ENCODE measurements around the gene P2RY13.

Gene P2RY13

DNA sequence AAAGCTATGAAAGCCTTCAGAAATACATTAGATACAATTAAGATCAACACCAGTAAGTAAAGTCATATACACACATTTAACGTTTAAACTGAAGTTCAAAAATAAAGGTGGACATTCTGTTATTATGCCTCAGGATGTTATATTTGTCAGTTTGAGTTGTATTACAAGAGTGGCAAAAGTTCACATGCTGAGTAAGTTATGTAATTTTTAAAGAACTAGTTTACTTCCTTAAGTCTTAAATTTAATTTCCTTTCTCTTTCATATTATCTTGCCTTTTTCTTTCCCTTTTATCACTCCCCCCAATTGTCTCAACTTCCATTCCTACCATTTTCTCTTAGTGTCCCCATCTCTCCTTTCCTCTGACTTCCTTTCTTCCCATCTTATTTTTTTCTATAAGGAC lies 7.8 kb downstream of the P2RY13 start:
- TF ChIP-seq, protein P1, sequence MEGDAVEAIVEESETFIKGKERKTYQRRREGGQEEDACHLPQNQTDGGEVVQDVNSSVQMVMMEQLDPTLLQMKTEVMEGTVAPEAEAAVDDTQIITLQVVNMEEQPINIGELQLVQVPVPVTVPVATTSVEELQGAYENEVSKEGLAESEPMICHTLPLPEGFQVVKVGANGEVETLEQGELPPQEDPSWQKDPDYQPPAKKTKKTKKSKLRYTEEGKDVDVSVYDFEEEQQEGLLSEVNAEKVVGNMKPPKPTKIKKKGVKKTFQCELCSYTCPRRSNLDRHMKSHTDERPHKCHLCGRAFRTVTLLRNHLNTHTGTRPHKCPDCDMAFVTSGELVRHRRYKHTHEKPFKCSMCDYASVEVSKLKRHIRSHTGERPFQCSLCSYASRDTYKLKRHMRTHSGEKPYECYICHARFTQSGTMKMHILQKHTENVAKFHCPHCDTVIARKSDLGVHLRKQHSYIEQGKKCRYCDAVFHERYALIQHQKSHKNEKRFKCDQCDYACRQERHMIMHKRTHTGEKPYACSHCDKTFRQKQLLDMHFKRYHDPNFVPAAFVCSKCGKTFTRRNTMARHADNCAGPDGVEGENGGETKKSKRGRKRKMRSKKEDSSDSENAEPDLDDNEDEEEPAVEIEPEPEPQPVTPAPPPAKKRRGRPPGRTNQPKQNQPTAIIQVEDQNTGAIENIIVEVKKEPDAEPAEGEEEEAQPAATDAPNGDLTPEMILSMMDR (IDR thresholded peaks at IDR 0.05; ENCODE audit: borderline replicate concordance, insufficient read depth, low read depth, low read length), result no peak
- no peak overlapping the region for H3K4me3 ChIP-seq (ENCODE audit: low read depth, low read length)

DNA sequence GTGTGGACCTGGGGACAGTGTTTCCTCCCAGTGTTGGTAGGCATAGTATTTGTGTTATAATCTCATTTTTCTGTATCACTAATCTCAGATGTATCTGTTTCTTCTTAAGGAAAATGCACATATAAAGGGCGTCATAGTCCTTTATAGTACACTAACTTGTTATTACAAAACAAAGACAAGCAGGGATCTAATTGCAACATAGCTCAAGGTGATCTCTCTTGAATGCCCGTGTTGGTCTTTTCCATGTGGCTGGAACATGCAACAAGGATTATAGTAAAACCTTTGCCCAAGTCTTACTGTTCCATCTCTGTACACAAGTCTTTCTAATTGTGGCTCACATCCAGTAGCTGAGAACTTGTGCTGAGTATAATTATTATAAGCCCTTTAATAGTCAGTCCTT lies 9.2 kb downstream of the P2RY13 start:
- no peak overlapping the region for H3K4me3 ChIP-seq (ENCODE audit: low read depth, low read length)

DNA sequence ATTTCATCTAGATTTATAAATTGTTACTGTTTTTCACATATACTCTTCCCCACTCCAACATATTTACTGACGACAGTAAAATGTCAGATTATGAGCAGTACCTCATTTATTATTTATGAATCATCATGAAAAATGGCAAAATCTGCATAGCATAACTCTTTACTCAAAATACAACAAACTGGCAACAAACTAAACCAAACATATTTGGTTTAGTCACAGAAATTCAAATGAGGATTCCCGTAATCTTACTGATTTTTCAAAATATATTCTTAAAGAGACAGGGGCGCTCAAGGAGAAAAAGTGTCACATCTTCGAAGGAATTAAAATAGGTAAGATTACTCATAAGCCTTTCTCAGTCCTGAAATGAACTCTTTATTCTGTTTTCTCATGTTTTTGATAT lies 9.7 kb downstream of the P2RY13 start:
- H3K4me3 ChIP-seq (ENCODE audit: low read depth, low read length), result no peak overlapping the region
- TF ChIP-seq, protein P1 (IDR thresholded peaks at IDR 0.05; ENCODE audit: borderline replicate concordance, insufficient read depth, low read depth, low read length), result no peak

More for the DNA sequence above, 9.2 kb downstream of the P2RY13 start:
- TF ChIP-seq, protein P1 (IDR thresholded peaks at IDR 0.05; ENCODE audit: borderline replicate concordance, insufficient read depth, low read depth, low read length), result no peak

DNA sequence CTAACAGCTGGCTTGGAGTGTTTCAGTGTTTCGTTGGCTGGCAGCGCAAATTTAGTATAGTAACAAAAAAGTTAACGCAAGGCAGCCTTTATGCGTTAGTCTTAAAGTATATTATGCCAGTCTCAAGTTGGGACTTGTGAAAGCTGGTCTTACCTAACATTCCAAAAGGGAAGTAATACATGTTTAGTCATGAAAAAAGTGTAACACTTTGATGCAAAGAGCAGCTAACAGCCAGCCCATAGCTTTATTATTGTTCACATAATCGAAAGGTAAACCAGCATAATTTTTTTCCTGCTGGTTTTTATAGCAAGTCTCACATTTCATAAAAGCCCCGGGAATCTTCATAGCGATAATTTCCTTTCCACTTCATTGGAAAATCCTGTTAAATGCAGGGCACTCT lies 10.4 kb downstream of the P2RY13 start:
- no peak overlapping the region for H3K4me3 ChIP-seq (ENCODE audit: low read depth, low read length)
- TF ChIP-seq, protein P1 (IDR thresholded peaks at IDR 0.05; ENCODE audit: borderline replicate concordance, insufficient read depth, low read depth, low read length), result no peak

DNA sequence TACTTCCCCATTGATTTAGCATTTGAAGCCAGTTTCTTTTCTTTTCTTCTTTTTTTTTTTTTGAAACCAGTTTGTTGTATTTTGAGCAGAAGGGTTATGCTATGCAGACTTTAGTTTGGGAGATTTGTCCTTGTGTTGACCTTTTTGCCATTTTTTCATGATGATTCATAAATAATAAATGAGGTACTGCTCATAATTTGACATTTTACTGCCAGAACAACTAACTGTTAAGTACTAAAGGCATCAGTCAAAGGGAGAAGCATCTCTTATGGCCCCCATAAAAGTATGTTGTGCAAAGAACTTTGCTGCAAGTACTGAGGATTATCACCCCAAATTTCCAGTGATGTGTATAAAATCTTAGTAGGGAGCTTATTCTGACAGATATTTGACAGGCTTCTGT lies 11.0 kb downstream of the P2RY13 start:
- TF ChIP-seq, protein P1 (IDR thresholded peaks at IDR 0.05; ENCODE audit: borderline replicate concordance, insufficient read depth, low read depth, low read length), result no peak
- no peak overlapping the region for H3K4me3 ChIP-seq (ENCODE audit: low read depth, low read length)

DNA sequence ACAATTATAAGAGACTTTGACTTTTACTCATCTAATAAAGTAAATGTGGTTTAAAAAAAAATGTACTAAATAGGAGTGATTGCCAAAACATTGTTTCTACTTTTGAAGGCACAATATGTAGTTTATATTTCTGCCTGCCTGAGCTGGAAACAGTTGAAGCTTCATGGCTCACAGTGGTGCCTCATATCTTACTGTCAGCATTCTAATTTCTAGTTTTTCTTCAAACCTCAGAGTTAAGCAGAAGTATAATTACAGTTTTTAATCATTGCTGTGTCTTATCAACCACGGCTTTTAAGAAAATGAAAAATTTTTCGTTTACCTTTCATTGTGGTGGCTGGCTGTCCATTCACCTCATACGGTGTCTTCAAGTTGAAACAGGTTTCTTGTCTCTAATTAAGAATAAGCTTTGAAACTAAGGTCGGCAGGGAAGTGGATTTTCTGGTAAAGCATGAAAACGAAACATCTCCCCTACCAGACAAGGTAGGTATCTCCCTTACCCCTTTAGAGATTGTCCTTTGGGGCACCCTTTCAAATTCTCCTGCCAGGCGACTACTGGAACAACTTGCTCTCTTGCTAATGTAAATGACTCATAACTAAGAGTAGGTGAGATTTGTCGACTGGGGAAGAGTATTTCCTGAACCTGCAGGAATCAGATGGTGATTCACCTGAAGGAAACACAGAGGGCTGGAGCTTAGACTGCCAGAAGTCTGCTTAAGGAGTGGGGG lies 12.9 kb downstream of the P2RY13 start, which contains the start of gene GPR87:
GPR87 (minus strand) TSS at position 554 of the 725 bp plus-strand sequence. CDS start 16,720 bp downstream, outside the sequence.
- TF ChIP-seq, protein P1 (IDR thresholded peaks at IDR 0.05; ENCODE audit: borderline replicate concordance, insufficient read depth, low read depth, low read length), result no peak
- H3K4me3 ChIP-seq (ENCODE audit: low read depth, low read length), result no peak within 1 kb of the TSS

DNA sequence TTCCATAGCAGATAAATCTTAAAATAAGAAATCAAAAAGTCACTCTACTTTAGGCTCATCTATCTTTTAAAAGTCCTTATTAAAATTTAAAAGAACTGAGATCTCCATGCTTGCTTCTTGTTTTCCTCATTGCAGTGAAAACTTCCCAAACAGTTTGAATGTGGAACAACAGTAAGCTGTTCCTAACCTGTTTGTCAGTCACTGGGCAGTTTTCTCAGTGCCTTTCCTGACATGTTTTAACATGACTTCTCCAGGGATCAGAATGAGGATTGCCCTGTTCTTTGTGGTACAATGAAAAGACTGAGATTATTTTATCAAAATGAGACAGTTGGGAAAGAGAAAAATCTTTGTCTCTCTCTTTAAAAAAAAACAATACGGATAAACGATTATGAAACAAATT lies 13.5 kb downstream of the P2RY13 start:
- TF ChIP-seq, protein P1 (IDR thresholded peaks at IDR 0.05; ENCODE audit: borderline replicate concordance, insufficient read depth, low read depth, low read length), result no peak
- no peak overlapping the region for H3K4me3 ChIP-seq (ENCODE audit: low read depth, low read length)
